Fibroblast of the conjunctiva (primary cell): ENCODE results near the gene RAB13.

ENCODE experiments used
- DNase-seq: peaks from one replicate; pipeline ENCODE4 v3.0.0-alpha.2; 2010; ENCODE audit warnings: low read depth

RAB13 gene

DNA sequence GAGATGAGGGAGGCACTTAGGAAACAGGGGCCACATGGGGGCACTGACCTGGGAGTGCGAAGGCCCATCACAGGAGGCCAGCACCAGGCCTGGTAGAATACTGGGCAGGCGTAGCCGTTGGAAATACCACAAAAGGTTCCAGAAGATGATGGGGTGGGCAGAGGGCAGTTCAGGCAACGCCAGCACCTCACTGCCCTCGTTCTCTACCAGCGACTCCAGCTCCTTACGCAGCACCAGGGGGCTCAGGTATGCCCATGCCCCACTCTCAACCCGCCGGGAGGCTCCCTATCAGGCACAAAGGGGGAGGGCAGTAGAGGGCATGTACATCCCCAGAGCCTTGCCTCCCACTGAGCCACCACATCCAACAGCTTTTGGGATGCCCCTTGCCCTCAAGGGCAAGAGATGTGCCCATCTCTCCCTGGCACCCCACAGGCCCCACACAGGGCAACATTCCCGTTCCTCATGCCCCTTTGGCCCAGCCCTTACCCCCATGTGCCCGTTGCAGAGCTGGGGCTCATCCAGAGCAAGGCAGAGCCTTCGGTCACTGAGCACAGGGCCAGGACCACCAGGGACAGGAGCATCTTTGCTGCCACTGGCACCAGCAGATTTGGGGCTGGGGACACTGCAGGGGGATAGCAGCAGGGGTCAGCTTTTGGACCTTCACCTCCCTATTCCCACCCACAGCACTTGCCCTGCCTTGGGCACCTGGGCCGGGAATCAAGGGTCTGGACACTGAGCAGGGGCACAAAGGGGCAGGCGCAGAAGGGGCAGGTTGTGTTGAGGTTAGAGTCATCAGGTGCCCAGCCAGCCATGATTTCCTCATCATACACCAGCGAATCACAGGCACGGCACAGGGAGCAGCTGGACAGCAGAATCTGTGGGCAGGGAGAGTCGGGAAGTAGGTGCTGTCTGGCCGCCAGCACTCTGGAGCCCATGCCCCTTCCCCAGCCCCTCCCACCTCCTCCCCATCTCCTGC lies 53.7 kb downstream of the RAB13 start:
- no peak for DNase-seq
